Chondrocyte (in vitro differentiated cells): ENCODE data around the gene BRD9. TPM values are rescaled to one million over a fixed set of nuclear protein-coding genes. Genes with fewer than 3 reads are reported as not detected.

Experiments
- DNase-seq: peaks from one replicate; pipeline ENCODE4 v3.0.0; 2021; ENCODE audit warnings: mixed read lengths, low spot score
- H3K27ac Mint-ChIP-seq: one replicate; pipeline ENCODE4 v1.8.0; 2021; ENCODE audit warnings: mild to moderate bottlenecking, moderate library complexity, mixed read lengths; ENCODE audit not compliant: unreplicated experiment
- H3K27me3 Mint-ChIP-seq: 2 replicates; pipeline ENCODE4 v1.8.0; 2021; ENCODE audit warnings: low read depth, mixed read lengths
- H3K36me3 Mint-ChIP-seq: 2 replicates; pipeline ENCODE4 v1.8.0; 2021; ENCODE audit warnings: low read depth, mixed read lengths
- H3K4me1 Mint-ChIP-seq: 2 replicates; pipeline ENCODE4 v1.8.0; 2021; ENCODE audit warnings: low read depth, mild to moderate bottlenecking, mixed read lengths
- H3K4me3 Mint-ChIP-seq: one replicate; pipeline ENCODE4 v1.8.0; 2021; ENCODE audit warnings: mild to moderate bottlenecking, moderate library complexity, mixed read lengths; ENCODE audit not compliant: unreplicated experiment
- H3K9me3 Mint-ChIP-seq: 2 replicates; pipeline ENCODE4 v1.8.0; 2021; ENCODE audit warnings: low read depth, mixed read lengths
- CTCF ChIP-seq: fragments of 200-600 bp; sonication (generic); IDR thresholded peaks from 2 replicates; pipeline ENCODE4 v1.5.0; 2021; ENCODE audit warnings: antibody characterized with exemption, mild to moderate bottlenecking, moderate library complexity
- total RNA-seq: library from RNA; stranded (reverse); gene quantifications from 3 replicates; pipeline ENCODE4 v1.2.1, GENCODE V29; 2021

The BRD9 gene
- total RNA-seq, 1 donor from 2014 or later = 26.5 TPM

- no peak for TF ChIP-seq CTCF
- no peaks in the 10 kb centered on the region for H3K9me3 Mint-ChIP-seq
Measured at GRCh38 chr5:862367-863243, 30.0 kb downstream of the BRD9 start.

GRCh38 chr5:861442-862366 lies 30.9 kb downstream of the BRD9 start:
- H3K9me3 Mint-ChIP-seq = no peaks in the 10 kb centered on the region
- H3K27ac Mint-ChIP-seq = no peak overlapping the region
- DNase-seq = no peak
- H3K36me3 Mint-ChIP-seq = peaks cover 15% of the 10 kb centered on the region
- H3K27me3 Mint-ChIP-seq = no peaks in the 10 kb centered on the region
- no peak overlapping the region for H3K4me3 Mint-ChIP-seq
- no peaks in the 10 kb centered on the region for H3K4me1 Mint-ChIP-seq
- no peak for TF ChIP-seq CTCF

More at GRCh38 chr5:862367-863243, 30.0 kb downstream of the BRD9 start:
- Mint-ChIP-seq H3K27me3 (no peaks in the 10 kb centered on the region), H3K27ac (no peak overlapping the region), H3K4me3 (no peak overlapping the region), H3K4me1 (no peaks in the 10 kb centered on the region), H3K36me3 (peaks cover 17% of the 10 kb centered on the region)
- DNase-seq = no peak

GRCh38 chr5:860506-861150 lies 32.0 kb downstream of the BRD9 start:
- no peak for DNase-seq
- Mint-ChIP-seq H3K9me3 (no peaks in the 10 kb centered on the region), H3K4me1 (no peaks in the 10 kb centered on the region), H3K36me3 (peaks cover 9% of the 10 kb centered on the region), H3K27ac (no peak overlapping the region), H3K27me3 (no peaks in the 10 kb centered on the region), H3K4me3 (no peak overlapping the region)
- TF ChIP-seq CTCF = no peak

- Mint-ChIP-seq H3K36me3 (peaks cover 9% of the 10 kb centered on the region), H3K4me3 (no peak overlapping the region), H3K4me1 (no peaks in the 10 kb centered on the region), H3K27ac (no peak overlapping the region), H3K27me3 (no peaks in the 10 kb centered on the region), H3K9me3 (no peaks in the 10 kb centered on the region)
- DNase-seq = no peak
- no peak for TF ChIP-seq CTCF
Measured at GRCh38 chr5:859798-860296, 32.8 kb downstream of the BRD9 start.
